Measurements from ENCODE around the gene ARRB1.

DNA sequence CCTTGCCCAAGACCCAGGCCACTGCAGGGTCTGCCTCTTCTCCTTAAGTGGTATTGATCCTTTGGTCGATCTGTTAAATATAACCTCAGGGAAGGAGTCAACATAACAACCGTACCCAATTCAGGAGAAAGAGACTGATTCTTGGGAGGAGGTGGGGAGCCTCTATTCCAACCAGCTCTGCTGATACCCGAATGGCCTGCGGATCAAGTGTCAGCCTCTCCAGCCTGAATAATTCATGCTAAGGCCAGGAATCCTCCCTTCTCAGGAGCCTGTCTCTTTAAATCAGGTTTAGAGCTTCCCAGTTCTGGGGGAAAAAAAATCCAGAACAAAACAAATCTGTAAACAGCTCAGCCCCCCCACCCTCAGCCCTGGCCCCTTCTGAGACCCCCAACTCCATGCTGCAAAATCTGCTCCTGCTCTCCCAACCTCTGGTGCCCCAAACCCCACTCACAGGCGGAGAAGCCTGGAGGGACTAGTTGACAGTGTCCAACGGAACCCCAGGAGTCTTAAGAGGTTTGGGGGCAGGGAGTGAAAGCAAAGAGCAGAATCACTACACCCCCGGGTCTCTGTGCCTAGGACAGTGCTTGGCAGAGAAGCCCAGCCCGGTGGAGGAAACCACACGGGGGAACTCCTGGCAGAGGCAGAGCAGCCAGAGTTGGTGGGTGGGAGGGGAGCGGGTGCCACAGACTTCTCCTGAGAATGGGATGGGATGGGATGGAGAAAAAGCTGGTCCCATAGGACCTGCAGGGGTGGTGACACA is 111.8 kb downstream of the ARRB1 start:
- TF ChIP-seq CBX2 (IDR thresholded peaks at IDR 0.05; ENCODE audit: borderline replicate concordance, low read depth) (no peak), MAZ (IDR thresholded peaks at IDR 0.05; ENCODE audit: borderline replicate concordance, low read depth, low read length) (no peak), CTCF (IDR thresholded peaks at IDR 0.05) (no peak), MAX (IDR thresholded peaks at IDR 0.05) (no peak), EP300 (IDR thresholded peaks at IDR 0.05) (no peak), ZNF302 (CRISPR knock-in tag; IDR thresholded peaks at IDR 0.05) (no peak), POLR2A (IDR thresholded peaks at IDR 0.05; ENCODE audit: low read length) (no peak)
- TF ChIP-seq, protein P1, sequence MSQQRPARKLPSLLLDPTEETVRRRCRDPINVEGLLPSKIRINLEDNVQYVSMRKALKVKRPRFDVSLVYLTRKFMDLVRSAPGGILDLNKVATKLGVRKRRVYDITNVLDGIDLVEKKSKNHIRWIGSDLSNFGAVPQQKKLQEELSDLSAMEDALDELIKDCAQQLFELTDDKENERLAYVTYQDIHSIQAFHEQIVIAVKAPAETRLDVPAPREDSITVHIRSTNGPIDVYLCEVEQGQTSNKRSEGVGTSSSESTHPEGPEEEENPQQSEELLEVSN (IDR thresholded peaks at IDR 0.05; ENCODE audit: borderline replicate concordance, low read depth), result no peak

Measured in A549 (cell line).